ENCODE data around the gene BBS4.

GRCh38 chr15:72688697-72689096, 2.7 kb downstream of the BBS4 start:
- TF ChIP-seq, protein P1, sequence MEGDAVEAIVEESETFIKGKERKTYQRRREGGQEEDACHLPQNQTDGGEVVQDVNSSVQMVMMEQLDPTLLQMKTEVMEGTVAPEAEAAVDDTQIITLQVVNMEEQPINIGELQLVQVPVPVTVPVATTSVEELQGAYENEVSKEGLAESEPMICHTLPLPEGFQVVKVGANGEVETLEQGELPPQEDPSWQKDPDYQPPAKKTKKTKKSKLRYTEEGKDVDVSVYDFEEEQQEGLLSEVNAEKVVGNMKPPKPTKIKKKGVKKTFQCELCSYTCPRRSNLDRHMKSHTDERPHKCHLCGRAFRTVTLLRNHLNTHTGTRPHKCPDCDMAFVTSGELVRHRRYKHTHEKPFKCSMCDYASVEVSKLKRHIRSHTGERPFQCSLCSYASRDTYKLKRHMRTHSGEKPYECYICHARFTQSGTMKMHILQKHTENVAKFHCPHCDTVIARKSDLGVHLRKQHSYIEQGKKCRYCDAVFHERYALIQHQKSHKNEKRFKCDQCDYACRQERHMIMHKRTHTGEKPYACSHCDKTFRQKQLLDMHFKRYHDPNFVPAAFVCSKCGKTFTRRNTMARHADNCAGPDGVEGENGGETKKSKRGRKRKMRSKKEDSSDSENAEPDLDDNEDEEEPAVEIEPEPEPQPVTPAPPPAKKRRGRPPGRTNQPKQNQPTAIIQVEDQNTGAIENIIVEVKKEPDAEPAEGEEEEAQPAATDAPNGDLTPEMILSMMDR (IDR thresholded peaks at IDR 0.05; ENCODE audit: low read length) = no peak
- no peak for TF ChIP-seq EZH2 (optimal IDR thresholded peaks at IDR 0.05; ENCODE audit: low read depth, low read length)

All from MM.1S (cell line).